ENCODE measurements around the gene PHTF2.
A peak's percentile ranks its signal among the peaks of the same experiment; 100 is the strongest.
"Not testable (repeated sequence)": the region's sequence is repeated elsewhere in the genome, so short reads cannot be mapped to it uniquely, and the experiment has no call there.

The PHTF2 gene

GRCh38 chr7:77971726-77972125 is 173.2 kb downstream of the PHTF2 start:
- no peak overlapping the region for H3K4me3 ChIP-seq
- no peak overlapping the region for H3K27ac ChIP-seq

- Histone ChIP-seq H3K4me3 (no peak overlapping the region), H3K27ac (no peak overlapping the region)
These were observed 177.3 kb downstream of the PHTF2 start for GRCh38 chr7:77975672-77976480.

- H3K4me3 ChIP-seq = no peak overlapping the region
- H3K27ac ChIP-seq = no peak overlapping the region
These were observed 180.6 kb downstream of the PHTF2 start for GRCh38 chr7:77979219-77979618.

GRCh38 chr7:77980087-77980713 is 181.6 kb downstream of the PHTF2 start:
- no peak overlapping the region for H3K27ac ChIP-seq
- H3K4me3 ChIP-seq = no peak overlapping the region

GRCh38 chr7:77982926-77983550 is 184.5 kb downstream of the PHTF2 start:
- Histone ChIP-seq H3K4me3 (no peak overlapping the region), H3K27ac (no peak overlapping the region)

GRCh38 chr7:77983973-77984372 is 185.4 kb downstream of the PHTF2 start:
- no peak overlapping the region for H3K27ac ChIP-seq

GRCh38 chr7:77985232-77985973 is 186.8 kb downstream of the PHTF2 start:
- H3K4me3 ChIP-seq = no peak overlapping the region
- peak overlapping the region in 1 of 21 experiments; percentile 70 for H3K27ac ChIP-seq

More at GRCh38 chr7:77983973-77984372, 185.4 kb downstream of the PHTF2 start:
- H3K4me3 ChIP-seq = no peak overlapping the region

GRCh38 chr7:77985974-77986339 is 187.4 kb downstream of the PHTF2 start:
- Histone ChIP-seq H3K4me3 (no peak overlapping the region), H3K27ac (no peak overlapping the region)

GRCh38 chr7:77989981-77990566 is 191.5 kb downstream of the PHTF2 start:
- no peak overlapping the region for H3K27ac ChIP-seq
- H3K4me3 ChIP-seq = no peak overlapping the region

GRCh38 chr7:77991656-77992055 is 193.1 kb downstream of the PHTF2 start:
- no peak overlapping the region for H3K4me3 ChIP-seq
- no peak overlapping the region for H3K27ac ChIP-seq

GRCh38 chr7:77993838-77994237 is 195.3 kb downstream of the PHTF2 start:
- Histone ChIP-seq H3K4me3 (no peak overlapping the region), H3K27ac (no peak overlapping the region)

- Histone ChIP-seq H3K27ac (no peak overlapping the region), H3K4me3 (no peak overlapping the region)
These were observed 197.1 kb downstream of the PHTF2 start for GRCh38 chr7:77995717-77996116.

- not testable (repeated sequence) for H3K4me3 ChIP-seq, H3K27ac ChIP-seq
These were observed 200.6 kb downstream of the PHTF2 start for GRCh38 chr7:77999168-77999567.

GRCh38 chr7:78002021-78002420 is 203.4 kb downstream of the PHTF2 start:
- Histone ChIP-seq H3K27ac (no peak overlapping the region), H3K4me3 (no peak overlapping the region)

- Histone ChIP-seq H3K27ac (no peak overlapping the region), H3K4me3 (no peak overlapping the region)
These were observed 204.1 kb downstream of the PHTF2 start for GRCh38 chr7:78002715-78003114.

GRCh38 chr7:78006063-78006755 is 207.6 kb downstream of the PHTF2 start:
- Histone ChIP-seq H3K4me3 (no peak overlapping the region), H3K27ac (no peak overlapping the region)
